NCI-H1092 (cell line): Measurements from ENCODE around the gene C19orf25.

Experiments used
- DNase-seq: peaks from one replicate; lab custom pipeline; 2025; lab: John Stamatoyannopoulos, UW

C19orf25 gene

GRCh38 chr19:1432507-1432887 is 46.5 kb downstream of the C19orf25 start:
- DNase-seq, result no peak

GRCh38 chr19:1431759-1432506 is 47.1 kb downstream of the C19orf25 start:
- DNase-seq, result no peak

- DNase-seq, result no peak
Measured at GRCh38 chr19:1430246-1430645, 48.8 kb downstream of the C19orf25 start.

GRCh38 chr19:1429750-1430149 is 49.3 kb downstream of the C19orf25 start:
- DNase-seq, result no peak

GRCh38 chr19:1428738-1429391 is 50.1 kb downstream of the C19orf25 start:
- no peak for DNase-seq

GRCh38 chr19:1427221-1427920 is 51.6 kb downstream of the C19orf25 start:
- no peak for DNase-seq

GRCh38 chr19:1426736-1427135 is 52.3 kb downstream of the C19orf25 start:
- DNase-seq, result no peak

- no peak for DNase-seq
Measured at GRCh38 chr19:1425902-1426301, 53.1 kb downstream of the C19orf25 start.

- DNase-seq, result no peak
Measured at GRCh38 chr19:1425102-1425837, 53.7 kb downstream of the C19orf25 start.

- DNase-seq, result no peak
Measured at GRCh38 chr19:1424192-1424955, 54.6 kb downstream of the C19orf25 start.

- no peak for DNase-seq
Measured at GRCh38 chr19:1423436-1424191, 55.4 kb downstream of the C19orf25 start.
